ENCODE results near the gene MRFAP1L1. TPM values are rescaled to one million over a fixed set of nuclear protein-coding genes. Genes with fewer than 3 reads are reported as not detected.

The MRFAP1L1 gene
- total and polyA plus RNA-seq, 9 of the 15 experiments (the other 6 are each of a cell fraction or from before 2014, with no cell fraction given), result 37.6 to 111 (median 83.8) TPM

DNA sequence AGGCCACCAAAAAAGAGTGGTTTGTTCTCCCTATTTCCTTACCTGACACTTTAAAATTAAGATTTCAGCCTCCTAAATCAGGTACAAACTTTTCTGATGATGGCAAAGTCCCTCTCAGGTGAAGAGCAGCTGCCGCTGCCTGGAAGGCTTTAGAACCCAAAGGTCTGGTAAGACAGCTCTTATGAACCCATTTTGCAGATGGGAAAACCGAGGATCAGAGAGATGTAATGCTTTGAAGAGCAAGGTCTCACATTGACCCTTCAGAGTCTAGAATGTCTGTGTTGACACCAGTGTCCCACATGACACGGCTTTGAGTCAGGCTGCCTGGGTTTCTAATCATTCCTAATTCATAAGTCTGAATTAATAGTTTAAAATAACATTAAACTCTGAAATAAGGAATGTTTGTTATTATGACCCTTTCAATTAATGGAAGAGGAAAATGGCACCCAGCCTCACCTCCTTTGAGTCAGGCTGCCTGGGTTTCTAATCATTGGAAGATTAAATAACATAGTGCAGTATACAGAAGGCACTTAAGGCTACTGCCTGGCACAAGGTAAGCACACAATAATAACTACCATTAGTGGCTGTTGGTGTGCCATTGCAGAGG lies 44.9 kb upstream of the MRFAP1L1 start (continued):
- TF ChIP-seq, protein P1, sequence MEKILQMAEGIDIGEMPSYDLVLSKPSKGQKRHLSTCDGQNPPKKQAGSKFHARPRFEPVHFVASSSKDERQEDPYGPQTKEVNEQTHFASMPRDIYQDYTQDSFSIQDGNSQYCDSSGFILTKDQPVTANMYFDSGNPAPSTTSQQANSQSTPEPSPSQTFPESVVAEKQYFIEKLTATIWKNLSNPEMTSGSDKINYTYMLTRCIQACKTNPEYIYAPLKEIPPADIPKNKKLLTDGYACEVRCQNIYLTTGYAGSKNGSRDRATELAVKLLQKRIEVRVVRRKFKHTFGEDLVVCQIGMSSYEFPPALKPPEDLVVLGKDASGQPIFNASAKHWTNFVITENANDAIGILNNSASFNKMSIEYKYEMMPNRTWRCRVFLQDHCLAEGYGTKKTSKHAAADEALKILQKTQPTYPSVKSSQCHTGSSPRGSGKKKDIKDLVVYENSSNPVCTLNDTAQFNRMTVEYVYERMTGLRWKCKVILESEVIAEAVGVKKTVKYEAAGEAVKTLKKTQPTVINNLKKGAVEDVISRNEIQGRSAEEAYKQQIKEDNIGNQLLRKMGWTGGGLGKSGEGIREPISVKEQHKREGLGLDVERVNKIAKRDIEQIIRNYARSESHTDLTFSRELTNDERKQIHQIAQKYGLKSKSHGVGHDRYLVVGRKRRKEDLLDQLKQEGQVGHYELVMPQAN (IDR thresholded peaks at IDR 0.05; ENCODE audit: borderline replicate concordance), result peak; percentile 24; the same call in 1 of the 2 replicates
- TF ChIP-seq, protein P2, sequence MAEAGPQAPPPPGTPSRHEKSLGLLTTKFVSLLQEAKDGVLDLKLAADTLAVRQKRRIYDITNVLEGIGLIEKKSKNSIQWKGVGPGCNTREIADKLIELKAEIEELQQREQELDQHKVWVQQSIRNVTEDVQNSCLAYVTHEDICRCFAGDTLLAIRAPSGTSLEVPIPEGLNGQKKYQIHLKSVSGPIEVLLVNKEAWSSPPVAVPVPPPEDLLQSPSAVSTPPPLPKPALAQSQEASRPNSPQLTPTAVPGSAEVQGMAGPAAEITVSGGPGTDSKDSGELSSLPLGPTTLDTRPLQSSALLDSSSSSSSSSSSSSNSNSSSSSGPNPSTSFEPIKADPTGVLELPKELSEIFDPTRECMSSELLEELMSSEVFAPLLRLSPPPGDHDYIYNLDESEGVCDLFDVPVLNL (CRISPR knock-in tag; IDR thresholded peaks at IDR 0.05; ENCODE audit: low read depth), result no peak
- TF ChIP-seq SLC30A9 (CRISPR knock-in tag; IDR thresholded peaks at IDR 0.05) (no peak), ZNF282 (CRISPR knock-in tag; IDR thresholded peaks at IDR 0.05) (no peak), LEF1 (IDR thresholded peaks at IDR 0.05) (peak; percentile 87), TCF7 (IDR thresholded peaks at IDR 0.05; ENCODE audit: borderline replicate concordance) (peak; percentile 55; the same call in 1 of the 2 replicates), KLF10 (CRISPR knock-in tag; IDR thresholded peaks at IDR 0.05) (no peak), MEIS2 (IDR thresholded peaks at IDR 0.05; ENCODE audit: partially characterized antibody) (no peak), KLF1 (tag; IDR thresholded peaks at IDR 0.05) (no peak), BCOR (IDR thresholded peaks at IDR 0.05) (peak; percentile 99), ELF1 (tag; IDR thresholded peaks at IDR 0.05) (no peak), ZNF133 (CRISPR knock-in tag; IDR thresholded peaks at IDR 0.05) (no peak), ZEB2 (IDR thresholded peaks at IDR 0.05) (no peak), EWSR1 (IDR thresholded peaks at IDR 0.05; ENCODE audit: borderline replicate concordance, low read depth, partially characterized antibody) (no peak), PHF20 (IDR thresholded peaks at IDR 0.05; ENCODE audit: partially characterized antibody) (peak; percentile 82), SMC3 (conservative IDR thresholded peaks at IDR 0.05; ENCODE audit: insufficient read depth, low read depth, low read length) (no peak), ZNF408 (CRISPR knock-in tag; IDR thresholded peaks at IDR 0.05; ENCODE audit: low read depth) (no peak), ZNF24 (IDR thresholded peaks at IDR 0.05) (peak; percentile 42; the same call in 1 of the 2 replicates), HDGF (IDR thresholded peaks at IDR 0.05) (0 out of 2 replicates have a peak, but pooled peaks have one; percentile 50), E2F3 (CRISPR knock-in tag; IDR thresholded peaks at IDR 0.05) (no peak), RCOR1 (IDR thresholded peaks at IDR 0.05; ENCODE audit: borderline replicate concordance in 1 of 2, low read depth in 2 of 2, low read length in 2 of 2) (peak; percentile 74 to 93; a peak in 3 of 4 replicates), ETV6 (IDR thresholded peaks at IDR 0.05; ENCODE audit: borderline replicate concordance in 1 of 2, low read depth in 2 of 2, low read length in 1 of 2) (no peak), ETV6 (CRISPR knock-in tag; IDR thresholded peaks at IDR 0.05; ENCODE audit: borderline replicate concordance) (no peak)
- TF ChIP-seq, protein P3, sequence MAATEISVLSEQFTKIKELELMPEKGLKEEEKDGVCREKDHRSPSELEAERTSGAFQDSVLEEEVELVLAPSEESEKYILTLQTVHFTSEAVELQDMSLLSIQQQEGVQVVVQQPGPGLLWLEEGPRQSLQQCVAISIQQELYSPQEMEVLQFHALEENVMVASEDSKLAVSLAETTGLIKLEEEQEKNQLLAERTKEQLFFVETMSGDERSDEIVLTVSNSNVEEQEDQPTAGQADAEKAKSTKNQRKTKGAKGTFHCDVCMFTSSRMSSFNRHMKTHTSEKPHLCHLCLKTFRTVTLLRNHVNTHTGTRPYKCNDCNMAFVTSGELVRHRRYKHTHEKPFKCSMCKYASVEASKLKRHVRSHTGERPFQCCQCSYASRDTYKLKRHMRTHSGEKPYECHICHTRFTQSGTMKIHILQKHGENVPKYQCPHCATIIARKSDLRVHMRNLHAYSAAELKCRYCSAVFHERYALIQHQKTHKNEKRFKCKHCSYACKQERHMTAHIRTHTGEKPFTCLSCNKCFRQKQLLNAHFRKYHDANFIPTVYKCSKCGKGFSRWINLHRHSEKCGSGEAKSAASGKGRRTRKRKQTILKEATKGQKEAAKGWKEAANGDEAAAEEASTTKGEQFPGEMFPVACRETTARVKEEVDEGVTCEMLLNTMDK (IDR thresholded peaks at IDR 0.05; ENCODE audit: borderline replicate concordance, insufficient read depth, low read depth, low read length, poor library complexity, severe bottlenecking), result no peak
- TF ChIP-seq, protein P4, sequence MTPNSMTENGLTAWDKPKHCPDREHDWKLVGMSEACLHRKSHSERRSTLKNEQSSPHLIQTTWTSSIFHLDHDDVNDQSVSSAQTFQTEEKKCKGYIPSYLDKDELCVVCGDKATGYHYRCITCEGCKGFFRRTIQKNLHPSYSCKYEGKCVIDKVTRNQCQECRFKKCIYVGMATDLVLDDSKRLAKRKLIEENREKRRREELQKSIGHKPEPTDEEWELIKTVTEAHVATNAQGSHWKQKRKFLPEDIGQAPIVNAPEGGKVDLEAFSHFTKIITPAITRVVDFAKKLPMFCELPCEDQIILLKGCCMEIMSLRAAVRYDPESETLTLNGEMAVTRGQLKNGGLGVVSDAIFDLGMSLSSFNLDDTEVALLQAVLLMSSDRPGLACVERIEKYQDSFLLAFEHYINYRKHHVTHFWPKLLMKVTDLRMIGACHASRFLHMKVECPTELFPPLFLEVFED (CRISPR knock-in tag; conservative IDR thresholded peaks at IDR 0.05), result no peak
